Stomach (tissue), 9 donors: ENCODE data around the gene NRTN. TPM values are rescaled to one million over a fixed set of nuclear protein-coding genes. Genes with fewer than 3 reads are reported as not detected.
"Not testable (repeated sequence)": the region's sequence is repeated elsewhere in the genome, so short reads cannot be mapped to it uniquely, and the experiment has no call there.

Experiments
- DNase-seq, 2 donors: peaks; one replicate each; pipeline versions ENCODE4 v3.0.0 to v3.0.0-alpha.2; 2013 to 2019
- H3K27ac ChIP-seq, 5 donors: fragments of 200-600 bp in 4 of 5; sonication (generic) in 4 of 5; one replicate each; pipeline ENCODE4 v1.5.1; 2013 to 2019; ENCODE audit warnings: mild to moderate bottlenecking in 1 of 5, moderate library complexity in 1 of 5
- H3K27me3 ChIP-seq, 3 donors: fragments of 200-600 bp; sonication (generic); one replicate each; pipeline ENCODE4 v1.5.1; 2017 to 2019; ENCODE audit warnings: mixed run types in 1 of 3
- H3K36me3 ChIP-seq, 4 donors: fragments of 200-600 bp; sonication (generic); 1 replicate in 3 of 4; 2 replicates in 1 of 4; pipeline ENCODE4 v1.5.1; 2016 to 2019
- H3K4me1 ChIP-seq, 4 donors: fragments of 200-600 bp; sonication (generic); one replicate each; pipeline ENCODE4 v1.5.1; 2016 to 2019
- H3K4me3 ChIP-seq, 4 donors: fragments of 200-600 bp; sonication (generic) in 3 of 4; one replicate each; pipeline ENCODE4 v1.5.1; 2016 to 2019; ENCODE audit warnings: mild to moderate bottlenecking in 1 of 4
- H3K9me3 ChIP-seq, 4 donors: fragments of 200-600 bp; sonication (generic); one replicate each; pipeline ENCODE4 v1.5.1; 2016 to 2019
- CTCF ChIP-seq, 7 experiments: fragments of 450-650 bp in 4 of 7; fragments of 200-600 bp in 3 of 7; sonication (generic) in 3 of 7; IDR thresholded peaks; one replicate each; pipeline ENCODE4 v1.5.1; 2016 to 2019; ENCODE audit warnings: antibody characterized with exemption in 7 of 7, control low read depth in 2 of 7, mild to moderate bottlenecking in 1 of 7
- EP300 ChIP-seq: sonication (generic); formaldehyde crosslinking; IDR thresholded peaks from one replicate; pipeline ENCODE4 v1.6.1; 2017; ENCODE audit warnings: antibody characterized with exemption
- POLR2A ChIP-seq, 4 donors: fragments of 450-650 bp; IDR thresholded peaks; one replicate each; pipeline ENCODE4 v1.6.1; 2016; ENCODE audit warnings: antibody characterized with exemption in 4 of 4, control low read depth in 2 of 4, mild to moderate bottlenecking in 1 of 4, moderate library complexity in 1 of 4
- POLR2AphosphoS5 ChIP-seq, 3 donors: sonication (generic); formaldehyde crosslinking; IDR thresholded peaks; one replicate each; pipeline ENCODE4 v1.6.1; 2016; ENCODE audit warnings: antibody characterized with exemption in 3 of 3
- WGBS, 5 donors: extraction: QIAGEN DNeasy Blood & Tissue Kit in 3 of 5; methylation state at CpG; one replicate each; pipeline versions ENCODE4 v1.1.5 to v1.1.7; 2013 to 2018; 5-methylcytosine and 5-hydroxymethylcytosine counted together
- intact Hi-C: fragments of 100-400 bp; cut with DNase I; formaldehyde crosslinking; loops from one replicate; pipeline ENCODE4 v1.15.1; 2023; ENCODE audit warnings: low total_unique reads
- polyA plus RNA-seq, 3 donors: library from polyadenylated mRNA; stranded (reverse); fragments of 200-250 nt; gene quantifications; one replicate each; pipeline ENCODE4 v1.2.3, GENCODE V29; 2013
- total RNA-seq, 5 donors: library from RNA; depleted of rRNA; stranded (reverse); fragments of >200 nt; gene quantifications; one replicate each; pipeline versions ENCODE4 v1.1.0 to v1.2.3, GENCODE V29; 2014 to 2016
- donor health status: healthy with polysubstance abuse.
- donor health status: Bipolar disorder and iron deficiency.
- donor health status: healthy.

Gene NRTN
- total and polyA plus RNA-seq, 8 donors, result 0.92 to 7.1 (median 3.8) TPM; not detected in 2

GRCh38 chr19:5843295-5843927 lies 38.5 kb downstream of the NRTN start:
- Histone ChIP-seq H3K27ac (no peak overlapping the region), H3K9me3 (no peaks in the 10 kb centered on the region), H3K27me3 (no peaks in the 10 kb centered on the region), H3K4me3 (no peak overlapping the region), H3K4me1 (no peaks in the 10 kb centered on the region), H3K36me3 (peaks cover 0 to 7% (median 0%) of the 10 kb centered on the region in 4 donors)
- TF ChIP-seq CTCF (IDR thresholded peaks at IDR 0.05) (no peak), EP300 (no peak), POLR2A (IDR thresholded peaks at IDR 0.05) (no peak), POLR2AphosphoS5 (IDR thresholded peaks at IDR 0.05) (no peak)
- intact Hi-C loops, result no loop called here
- DNase-seq, result no peak
- WGBS, 5 donors, result 76 to 92% (median 91%) methylated on average over 12 to 21 of the region's 21 CpGs

- Histone ChIP-seq H3K27me3 (no peaks in the 10 kb centered on the region), H3K27ac (no peak overlapping the region), H3K36me3 (peaks cover 0 to 7% (median 0%) of the 10 kb centered on the region in 4 donors), H3K4me1 (no peaks in the 10 kb centered on the region), H3K9me3 (no peaks in the 10 kb centered on the region), H3K4me3 (no peak overlapping the region)
- no peak for DNase-seq
- TF ChIP-seq POLR2AphosphoS5 (IDR thresholded peaks at IDR 0.05) (no peak), EP300 (no peak)
- intact Hi-C loops, result no loop called here
- WGBS, 5 donors, result 82 to 90% (median 88%) methylated on average over 24 of the region's 24 CpGs
Measured at GRCh38 chr19:5844456-5845433, 39.9 kb downstream of the NRTN start.

- H3K4me1 ChIP-seq, result peaks cover 6 to 15% (median 13%) of the 10 kb centered on the region in 4 donors
- H3K36me3 ChIP-seq, H3K9me3 ChIP-seq, DNase-seq, H3K27me3 ChIP-seq, intact Hi-C loops, H3K27ac ChIP-seq, H3K4me3 ChIP-seq: not testable (repeated sequence)
- WGBS, 5 donors, result 77 to 87% (median 81%) methylated on average over 10 of the region's 10 CpGs
Measured at GRCh38 chr19:5847846-5848245, 43.0 kb downstream of the NRTN start.

GRCh38 chr19:5848621-5849020 lies 43.8 kb downstream of the NRTN start:
- H3K4me3 ChIP-seq, intact Hi-C loops, DNase-seq, H3K36me3 ChIP-seq, H3K27me3 ChIP-seq, H3K9me3 ChIP-seq, H3K27ac ChIP-seq: not testable (repeated sequence)
- 72 to 82% (median 75%) methylated on average over 5 of the region's 5 CpGs for WGBS, 5 donors
- H3K4me1 ChIP-seq, result peaks cover 6 to 15% (median 13%) of the 10 kb centered on the region in 4 donors

- 67 to 80% (median 73%) methylated on average over 6 of the region's 6 CpGs for WGBS, 5 donors
- DNase-seq, result peak in 1 of 2 donors; percentile 35
- H3K27ac ChIP-seq, result peak overlapping the region in 2 of 5 donors; percentile 76 to 79
Measured at GRCh38 chr19:5850189-5850588, 45.3 kb downstream of the NRTN start.

More at GRCh38 chr19:5850189-5850588, 45.3 kb downstream of the NRTN start:
- intact Hi-C loops, result no loop called here
- Histone ChIP-seq H3K36me3 (no peaks in the 10 kb centered on the region), H3K27me3 (no peaks in the 10 kb centered on the region), H3K4me1 (peaks cover 6 to 15% (median 13%) of the 10 kb centered on the region in 4 donors), H3K9me3 (no peaks in the 10 kb centered on the region), H3K4me3 (peak overlapping the region in 1 of 4 donors; percentile 32)
- TF ChIP-seq POLR2AphosphoS5 (IDR thresholded peaks at IDR 0.05), result no peak
- TF ChIP-seq EP300, result no peak
- TF ChIP-seq CTCF (IDR thresholded peaks at IDR 0.05), result no peak
- TF ChIP-seq POLR2A (IDR thresholded peaks at IDR 0.05), result no peak
